ENCODE measurements around the gene STAT3.

- TF ChIP-seq EZH2 (IDR thresholded peaks at IDR 0.05; ENCODE audit: borderline replicate concordance, insufficient read depth, low read depth, low read length, poor library complexity, severe bottlenecking) (no peak), CTCF (IDR thresholded peaks at IDR 0.05) (no peak)
Measured at GRCh38 chr17:42380935-42381334, 7.3 kb downstream of the STAT3 start.

Measured in B cell (primary cell).